ENCODE measurements around the gene OR7A5. TPM values are rescaled to one million over a fixed set of nuclear protein-coding genes. Genes with fewer than 3 reads are reported as not detected.
"Not testable (repeated sequence)": the region's sequence is repeated elsewhere in the genome, so short reads cannot be mapped to it uniquely, and the experiment has no call there.

The OR7A5 gene
- polyA plus RNA-seq, 1 donor from 2014 or later, result not detected

DNA sequence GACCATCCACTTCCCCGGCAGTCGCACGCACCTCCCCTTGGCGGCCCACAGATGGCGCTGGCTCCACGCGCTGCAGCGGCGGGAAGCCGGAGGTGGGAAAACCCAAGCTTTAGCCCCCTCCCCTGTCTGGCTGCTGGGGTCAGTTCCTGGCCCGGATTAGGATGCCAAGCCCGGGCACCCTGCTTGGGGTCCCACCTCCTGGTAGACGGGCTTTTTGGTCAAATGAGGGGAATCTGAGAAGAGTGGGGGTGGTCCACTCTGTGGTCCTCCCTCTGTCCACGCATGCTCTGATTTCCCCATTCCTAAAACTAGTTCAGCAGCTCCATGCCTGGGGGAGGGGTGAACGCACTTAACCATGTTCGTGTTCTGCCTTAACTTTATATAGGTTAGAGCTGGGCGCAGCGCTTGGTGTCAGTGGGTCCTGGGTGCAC lies 48.5 kb downstream of the OR7A5 start:
- Histone ChIP-seq H3K79me2 (replicated peaks; ENCODE audit: insufficient read depth, low read length) (no peaks in the 10 kb centered on the region), H3K9me2 (ENCODE audit: insufficient read depth, low read length) (no peaks in the 10 kb centered on the region), H3K36me3 (ENCODE audit: insufficient read depth, low read length) (no peaks in the 10 kb centered on the region), H3K9me3 (ENCODE audit: low read length) (no peaks in the 10 kb centered on the region), H3K9ac (ENCODE audit: low read length) (no peak overlapping the region), H3F3A (ENCODE audit: insufficient read depth, low read length, poor library complexity, severe bottlenecking) (no peaks in the 10 kb centered on the region), H3K4me3 (ENCODE audit: low read length) (no peak overlapping the region), H2AFZ (ENCODE audit: low read depth, low read length) (no peak overlapping the region), H3K27me3 (ENCODE audit: insufficient read depth, low read depth, low read length) (no peaks in the 10 kb centered on the region), H3K4me2 (ENCODE audit: low read length) (no peak overlapping the region), H4K20me1 (ENCODE audit: insufficient read depth) (no peaks in the 10 kb centered on the region), H3K27ac (ENCODE audit: low read length) (no peak overlapping the region)
- no peak for TF ChIP-seq MXI1 (conservative IDR thresholded peaks at IDR 0.05; ENCODE audit: poor library complexity, severe bottlenecking)
- TF ChIP-seq, protein P1, sequence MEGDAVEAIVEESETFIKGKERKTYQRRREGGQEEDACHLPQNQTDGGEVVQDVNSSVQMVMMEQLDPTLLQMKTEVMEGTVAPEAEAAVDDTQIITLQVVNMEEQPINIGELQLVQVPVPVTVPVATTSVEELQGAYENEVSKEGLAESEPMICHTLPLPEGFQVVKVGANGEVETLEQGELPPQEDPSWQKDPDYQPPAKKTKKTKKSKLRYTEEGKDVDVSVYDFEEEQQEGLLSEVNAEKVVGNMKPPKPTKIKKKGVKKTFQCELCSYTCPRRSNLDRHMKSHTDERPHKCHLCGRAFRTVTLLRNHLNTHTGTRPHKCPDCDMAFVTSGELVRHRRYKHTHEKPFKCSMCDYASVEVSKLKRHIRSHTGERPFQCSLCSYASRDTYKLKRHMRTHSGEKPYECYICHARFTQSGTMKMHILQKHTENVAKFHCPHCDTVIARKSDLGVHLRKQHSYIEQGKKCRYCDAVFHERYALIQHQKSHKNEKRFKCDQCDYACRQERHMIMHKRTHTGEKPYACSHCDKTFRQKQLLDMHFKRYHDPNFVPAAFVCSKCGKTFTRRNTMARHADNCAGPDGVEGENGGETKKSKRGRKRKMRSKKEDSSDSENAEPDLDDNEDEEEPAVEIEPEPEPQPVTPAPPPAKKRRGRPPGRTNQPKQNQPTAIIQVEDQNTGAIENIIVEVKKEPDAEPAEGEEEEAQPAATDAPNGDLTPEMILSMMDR (IDR thresholded peaks at IDR 0.05; ENCODE audit: poor library complexity, severe bottlenecking), result peak; percentile 23

DNA sequence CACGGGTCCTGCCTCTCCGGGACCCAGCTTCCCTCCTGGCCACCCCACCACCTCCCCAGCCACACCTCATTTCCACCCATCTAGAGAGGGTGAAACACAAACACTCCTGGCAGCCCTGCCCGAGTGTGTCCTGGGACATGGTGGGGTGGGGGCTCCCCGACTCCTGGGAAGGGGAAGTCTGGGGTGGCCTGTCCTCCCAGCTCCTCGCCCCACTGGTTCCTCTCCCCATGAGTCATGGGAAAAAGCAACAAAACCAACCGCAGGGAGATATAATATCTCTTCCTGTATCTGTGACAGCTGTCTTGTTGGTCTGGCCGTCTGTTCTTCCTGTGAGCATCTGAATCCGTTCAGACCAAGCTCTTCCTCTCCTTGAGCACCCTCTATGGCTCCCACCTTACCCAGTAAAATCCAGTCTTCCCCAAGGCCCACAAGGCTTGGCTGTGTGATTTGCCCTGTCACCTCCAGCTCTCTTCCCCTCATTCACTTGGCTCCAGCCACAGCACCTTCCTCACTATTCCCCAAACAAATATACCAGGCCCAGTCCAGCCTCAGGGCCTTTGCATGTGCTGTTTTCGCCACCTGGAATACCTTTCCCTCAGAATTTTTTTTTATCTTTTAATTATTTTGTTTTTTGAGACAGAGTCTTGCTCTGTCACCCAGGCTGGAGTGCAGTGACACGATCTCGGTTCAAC lies 49.7 kb downstream of the OR7A5 start:
- not testable (repeated sequence) for H3K9me3 ChIP-seq (ENCODE audit: low read length); H4K20me1 ChIP-seq (ENCODE audit: insufficient read depth); H2AFZ ChIP-seq (ENCODE audit: low read depth, low read length); H3K36me3 ChIP-seq (ENCODE audit: insufficient read depth, low read length); H3F3A ChIP-seq (ENCODE audit: insufficient read depth, low read length, poor library complexity, severe bottlenecking); H3K9ac ChIP-seq (ENCODE audit: low read length); H3K9me2 ChIP-seq (ENCODE audit: insufficient read depth, low read length); H3K27me3 ChIP-seq (ENCODE audit: insufficient read depth, low read depth, low read length); H3K4me3 ChIP-seq (ENCODE audit: low read length); H3K27ac ChIP-seq (ENCODE audit: low read length); H3K79me2 ChIP-seq (replicated peaks; ENCODE audit: insufficient read depth, low read length); H3K4me2 ChIP-seq (ENCODE audit: low read length)

DNA sequence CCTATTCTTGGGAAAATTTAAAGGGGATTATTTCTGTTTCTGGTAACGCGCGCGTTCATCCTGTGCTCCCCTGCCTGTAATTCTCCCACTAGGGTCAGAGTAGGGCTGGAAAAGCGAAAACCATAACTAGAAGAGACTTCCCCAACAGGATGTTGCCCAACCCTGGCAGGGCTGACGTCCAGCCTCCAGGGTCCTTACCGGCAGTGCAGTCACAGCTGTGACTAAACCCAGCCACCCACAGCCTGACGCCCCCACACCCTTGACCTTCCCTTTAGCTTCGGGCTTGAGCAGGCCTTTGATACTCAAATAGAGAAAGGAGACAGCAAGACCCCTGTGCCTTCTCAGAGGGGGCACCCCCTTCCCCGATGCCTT lies 50.3 kb downstream of the OR7A5 start:
- not testable (repeated sequence) for H2AFZ ChIP-seq (ENCODE audit: low read depth, low read length); H3K79me2 ChIP-seq (replicated peaks; ENCODE audit: insufficient read depth, low read length); H3K4me3 ChIP-seq (ENCODE audit: low read length); H4K20me1 ChIP-seq (ENCODE audit: insufficient read depth); H3K9ac ChIP-seq (ENCODE audit: low read length); H3K27me3 ChIP-seq (ENCODE audit: insufficient read depth, low read depth, low read length); H3K9me3 ChIP-seq (ENCODE audit: low read length); H3K9me2 ChIP-seq (ENCODE audit: insufficient read depth, low read length); H3K4me2 ChIP-seq (ENCODE audit: low read length); H3K36me3 ChIP-seq (ENCODE audit: insufficient read depth, low read length); H3K27ac ChIP-seq (ENCODE audit: low read length); H3F3A ChIP-seq (ENCODE audit: insufficient read depth, low read length, poor library complexity, severe bottlenecking)

DNA sequence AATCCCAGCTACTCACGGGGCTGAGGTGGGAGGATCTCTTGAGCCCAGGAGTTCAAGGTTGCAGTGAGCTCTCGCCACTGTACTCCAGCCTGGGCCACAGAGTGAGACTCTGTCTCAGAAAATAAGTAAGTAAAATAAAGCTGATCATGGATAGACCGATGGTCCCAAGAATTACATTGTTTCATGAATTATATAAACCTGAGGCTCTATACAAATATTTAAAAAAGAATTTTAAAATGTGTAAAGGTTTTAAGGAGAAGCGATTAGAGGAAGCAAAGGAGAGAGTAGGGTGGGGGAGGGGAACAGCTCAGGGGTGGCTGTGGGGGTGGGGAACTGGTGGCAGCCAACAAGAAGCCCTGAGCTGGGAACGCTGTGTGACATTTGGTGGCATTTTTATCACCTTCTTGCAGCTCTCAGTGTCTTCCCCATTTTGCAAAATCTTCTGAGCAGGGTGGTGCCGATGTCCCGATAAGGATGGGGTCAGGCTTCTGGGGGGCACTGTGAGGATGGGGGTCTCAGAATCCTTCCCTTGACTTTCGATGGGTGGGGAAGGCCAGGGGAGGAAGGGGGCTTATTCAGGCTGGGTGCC lies 51.5 kb downstream of the OR7A5 start:
- not testable (repeated sequence) for H3K27me3 ChIP-seq (ENCODE audit: insufficient read depth, low read depth, low read length); H3K4me3 ChIP-seq (ENCODE audit: low read length); H3F3A ChIP-seq (ENCODE audit: insufficient read depth, low read length, poor library complexity, severe bottlenecking); H4K20me1 ChIP-seq (ENCODE audit: insufficient read depth); H3K79me2 ChIP-seq (replicated peaks; ENCODE audit: insufficient read depth, low read length); H3K9me2 ChIP-seq (ENCODE audit: insufficient read depth, low read length); H3K4me2 ChIP-seq (ENCODE audit: low read length); H2AFZ ChIP-seq (ENCODE audit: low read depth, low read length); H3K36me3 ChIP-seq (ENCODE audit: insufficient read depth, low read length); H3K9ac ChIP-seq (ENCODE audit: low read length); H3K9me3 ChIP-seq (ENCODE audit: low read length); H3K27ac ChIP-seq (ENCODE audit: low read length)
